NB4 (cell line): Measurements from ENCODE around the gene TPBG.

ENCODE experiments used
- CTCF ChIP-seq: IDR thresholded peaks from one replicate; pipeline ENCODE4 v1.5.1; 2012; ENCODE audit warnings: low read depth, low read length
- POLR2A ChIP-seq: IDR thresholded peaks from 2 replicates; pipeline ENCODE4 v1.6.1; 2011; ENCODE audit warnings: mild to moderate bottlenecking; ENCODE audit not compliant: insufficient read length; ENCODE audit errors: extremely low read depth

DNA sequence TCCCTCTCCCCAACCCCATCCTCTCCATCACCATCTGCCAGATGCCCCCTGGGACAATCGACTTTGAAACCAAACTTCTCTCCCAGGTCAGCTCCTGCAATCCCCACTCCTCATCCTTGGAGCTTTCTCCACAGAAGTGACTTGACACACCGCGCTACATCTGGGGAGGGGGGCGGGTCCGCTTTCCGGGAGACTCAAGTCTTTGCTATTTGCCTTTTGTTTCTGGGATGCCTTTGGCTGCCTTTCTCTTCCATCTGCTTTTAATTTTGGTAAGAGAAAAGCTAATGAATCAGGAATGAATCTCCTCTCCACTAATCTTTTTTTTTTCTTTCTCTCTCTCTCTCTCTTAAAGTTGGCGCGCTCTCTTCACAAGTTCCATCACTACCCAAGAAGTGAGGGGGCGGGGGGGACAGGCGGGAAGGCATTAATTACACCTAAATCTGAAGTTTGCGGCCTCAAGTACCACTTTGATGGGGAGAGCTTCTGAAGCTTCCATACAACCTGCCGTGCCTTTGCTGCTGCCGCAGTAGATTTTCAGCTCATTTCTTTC, 664 bp upstream of the TPBG start:
- TF ChIP-seq CTCF (no peak), POLR2A (no peak)
